HS-27A (cell line): Measurements from ENCODE around the gene OST4.
"Not testable (repeated sequence)": the region's sequence is repeated elsewhere in the genome, so short reads cannot be mapped to it uniquely, and the experiment has no call there.

Experiments
- DNase-seq: peaks from one replicate; pipeline ENCODE4 v3.0.0-alpha.2; 2012; ENCODE audit warnings: low read depth, missing footprints

OST4 gene

GRCh38 chr2:27078267-27079194, 7.1 kb upstream of the OST4 start, which contains the start of gene EMILIN1:
EMILIN1 (plus strand) TSS chr2:27078615; CDS start chr2:27079066, 451 bp downstream.
- DNase-seq = no peak

- no peak for DNase-seq
Measured at GRCh38 chr2:27077231-27077630, 5.8 kb upstream of the OST4 start.

DNA sequence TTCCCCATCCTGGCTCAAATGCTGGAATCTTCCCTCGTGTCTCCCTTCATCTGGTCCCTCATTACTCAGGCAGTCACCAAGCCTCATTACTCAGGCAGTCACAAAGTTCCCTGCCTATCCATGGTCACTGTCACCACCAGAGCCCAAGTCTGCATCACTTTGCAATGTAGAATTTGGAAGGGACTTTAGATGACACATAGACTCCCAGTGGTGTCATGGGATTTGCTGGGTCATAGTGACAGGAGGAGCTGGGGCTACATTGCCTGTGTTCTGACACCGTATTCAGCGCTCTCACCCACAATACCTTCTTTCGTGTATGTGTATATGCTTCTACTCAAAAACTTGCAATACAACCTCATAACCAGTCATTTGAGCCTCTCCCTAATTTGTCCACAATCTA, 4.9 kb upstream of the OST4 start:
- no peak for DNase-seq

GRCh38 chr2:27075566-27075871, 4.1 kb upstream of the OST4 start:
- DNase-seq = not testable (repeated sequence)

- no peak for DNase-seq
Measured at GRCh38 chr2:27074738-27075565, 3.5 kb upstream of the OST4 start.

DNA sequence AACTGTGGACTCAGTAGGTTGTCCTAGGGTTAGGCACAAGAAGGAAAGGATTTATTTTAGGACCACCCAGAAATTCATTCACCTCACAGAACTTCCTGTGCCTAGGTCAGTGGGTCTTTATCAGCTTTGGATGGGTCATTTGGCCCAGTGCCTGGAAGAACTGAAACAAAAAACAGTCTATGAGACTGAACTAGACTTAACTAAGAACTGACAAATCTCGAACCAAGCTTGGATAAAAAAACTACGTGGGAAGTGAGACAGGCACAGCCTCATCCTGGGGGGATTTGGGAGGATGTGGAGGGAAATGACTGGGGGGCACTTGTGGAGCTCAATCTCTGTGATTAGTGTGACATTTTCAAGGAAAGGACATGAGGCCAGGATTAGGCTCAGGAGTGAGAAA, 2.3 kb upstream of the OST4 start:
- no peak for DNase-seq

DNA sequence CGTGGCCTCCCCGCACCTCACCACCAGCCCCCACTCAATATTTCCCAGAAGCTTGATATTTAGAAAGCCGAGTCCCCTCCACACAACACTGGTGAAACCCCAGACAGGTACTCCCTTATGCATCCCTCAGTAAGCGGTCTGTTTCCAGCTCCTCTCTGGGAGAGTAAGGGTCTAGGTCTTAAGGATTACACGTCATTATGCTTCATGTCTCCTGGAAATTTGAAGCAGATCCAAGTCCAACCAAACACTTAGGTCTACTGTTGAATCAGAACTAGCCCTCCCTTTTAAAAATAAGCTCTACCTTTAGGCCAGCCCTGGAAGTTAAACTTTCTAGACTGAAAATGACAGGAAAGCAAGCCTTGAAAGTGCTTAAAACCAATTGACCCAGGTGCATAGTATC, 1.5 kb upstream of the OST4 start:
- no peak for DNase-seq

DNA sequence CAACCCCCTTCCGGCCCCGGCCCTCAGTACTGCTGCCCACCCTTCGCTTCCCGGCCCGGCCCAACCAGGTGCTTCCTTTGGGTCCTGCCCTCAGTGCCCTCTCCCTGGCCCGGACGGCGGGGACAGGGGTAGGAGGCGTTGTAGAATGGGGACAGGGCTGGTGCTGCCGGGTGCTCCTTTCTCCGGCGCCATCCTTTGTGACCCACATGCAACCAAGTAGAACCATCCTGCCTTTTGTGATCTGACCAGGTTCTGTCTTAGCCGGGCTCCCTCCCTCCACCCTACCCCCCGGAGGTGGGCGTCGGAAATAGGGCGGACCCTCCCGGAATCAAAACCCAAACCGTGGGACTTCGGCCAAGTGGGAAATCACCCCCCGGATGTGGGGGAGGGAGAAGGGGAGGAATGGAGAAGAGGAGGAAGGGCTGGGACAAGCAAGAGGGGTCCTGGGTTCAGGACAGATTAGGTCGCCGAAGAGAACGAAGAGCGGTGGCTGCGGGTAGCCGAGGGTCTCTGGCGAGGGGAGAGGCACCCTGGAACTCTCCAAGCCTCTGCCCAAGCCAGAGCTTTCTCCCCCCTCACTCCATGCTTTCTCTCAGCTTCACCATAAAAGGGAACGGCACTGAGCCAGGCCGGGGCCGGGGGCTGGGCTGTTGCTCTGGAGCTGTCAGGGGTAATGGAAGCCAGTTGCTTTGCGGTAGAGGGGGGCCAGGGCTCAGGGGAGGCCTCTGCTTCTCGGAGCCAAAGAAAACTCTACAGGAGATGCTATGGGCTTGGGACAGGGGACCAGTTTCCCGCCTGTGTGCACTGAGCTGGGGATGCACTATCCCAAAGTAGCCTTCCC, 756 bp upstream of the OST4 start:
- DNase-seq = no peak

- DNase-seq = no peak
Measured at GRCh38 chr2:27070653-27071276, 689 bp downstream of the OST4 start.

DNA sequence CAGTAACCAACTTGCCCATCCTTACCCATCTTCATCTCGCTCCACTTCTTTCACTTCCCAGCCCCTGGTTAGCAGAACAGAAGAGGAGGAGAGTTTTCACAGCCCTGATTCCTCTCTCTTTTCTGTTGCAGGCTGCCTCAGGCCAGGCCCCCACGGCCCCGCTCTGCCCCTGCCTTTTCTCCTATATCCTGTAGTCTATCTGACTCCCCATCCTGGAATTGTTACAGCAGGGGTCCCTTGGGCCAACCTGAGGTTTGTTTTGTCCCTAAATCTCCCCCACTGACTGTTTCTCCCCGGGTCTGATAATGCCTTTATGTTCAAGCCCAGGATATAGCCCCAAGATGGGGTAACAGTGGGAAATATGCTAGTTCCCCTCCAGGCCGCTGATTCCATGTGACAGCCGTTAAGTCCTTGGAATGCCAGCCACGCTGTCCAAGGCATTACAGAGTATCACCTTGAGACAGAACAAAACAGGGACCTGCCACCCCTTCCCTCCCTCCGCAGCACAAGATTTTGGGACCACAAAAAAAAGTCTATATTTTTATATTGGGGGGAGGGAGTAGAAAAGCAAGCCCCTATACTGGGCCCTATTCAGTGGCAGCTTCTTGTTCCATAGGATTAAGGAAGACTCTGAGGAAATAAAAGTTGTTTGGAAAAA, 1.4 kb downstream of the OST4 start:
- DNase-seq = no peak

DNA sequence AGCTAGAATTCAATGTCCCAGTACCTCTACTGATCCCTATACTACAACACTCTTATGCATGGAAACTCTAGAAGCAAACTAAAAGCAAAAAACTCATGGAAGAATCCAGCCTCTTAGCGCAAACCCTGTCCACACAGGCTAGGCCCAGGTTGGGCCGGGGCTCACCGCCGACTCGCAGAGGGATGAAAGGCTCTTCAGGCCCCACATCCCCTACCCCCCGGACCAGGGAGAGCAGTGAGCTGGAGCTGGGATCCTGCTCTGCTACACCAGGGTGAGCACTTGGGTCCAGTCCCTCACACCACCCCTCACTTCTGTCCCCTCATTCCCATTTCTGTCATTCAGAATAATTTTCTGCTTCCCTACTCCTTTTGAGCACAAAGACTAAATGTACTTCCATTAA, 2.0 kb downstream of the OST4 start:
- DNase-seq = no peak

GRCh38 chr2:27067385-27067784, 4.1 kb downstream of the OST4 start:
- no peak for DNase-seq

- DNase-seq = no peak
Measured at GRCh38 chr2:27065128-27065527, 6.3 kb downstream of the OST4 start.

GRCh38 chr2:27060323-27060722, 11.1 kb downstream of the OST4 start:
- no peak for DNase-seq

- DNase-seq = no peak
Measured at GRCh38 chr2:27059141-27059820, 12.2 kb downstream of the OST4 start.

DNA sequence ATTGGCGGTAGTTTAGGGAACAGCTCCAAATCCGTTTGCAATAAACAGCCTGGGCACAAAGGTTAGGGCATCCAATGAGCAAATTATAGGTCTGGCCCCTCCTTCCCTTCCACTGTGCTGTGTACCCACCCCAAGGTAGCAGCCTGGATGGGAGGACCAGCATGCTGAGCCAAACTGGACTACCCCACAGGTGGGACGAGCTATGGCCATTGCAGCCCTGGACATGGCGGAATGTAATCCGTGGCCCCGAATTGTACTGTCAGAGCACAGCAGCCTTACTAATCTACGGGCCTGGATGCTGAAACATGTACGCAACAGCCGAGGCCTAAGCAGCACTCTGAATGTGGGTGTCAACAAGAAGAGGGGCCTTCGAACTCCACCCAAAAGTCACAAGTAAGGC, 13.2 kb downstream of the OST4 start:
- no peak for DNase-seq

- no peak for DNase-seq
Measured at GRCh38 chr2:27057184-27057583, 14.3 kb downstream of the OST4 start.

DNA sequence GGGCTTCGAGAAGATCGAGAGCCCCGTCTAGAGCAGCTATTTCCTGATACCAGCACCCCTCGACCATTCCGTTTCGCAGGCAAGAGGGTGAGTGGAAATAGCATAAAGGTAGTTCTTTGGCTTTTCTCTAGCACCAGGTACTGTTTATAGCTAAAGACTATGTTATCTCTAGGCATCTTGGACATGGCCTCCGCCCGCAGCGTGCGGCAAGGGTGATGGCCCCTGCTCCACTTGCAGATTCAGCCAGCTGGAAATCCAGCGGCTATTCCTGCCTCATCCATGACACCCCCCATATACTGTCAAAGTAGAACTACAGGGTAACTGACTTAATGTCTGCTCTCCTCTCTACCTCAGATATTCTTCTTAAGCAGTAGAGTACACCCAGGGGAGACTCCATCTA, 16.7 kb downstream of the OST4 start:
- DNase-seq = no peak

DNA sequence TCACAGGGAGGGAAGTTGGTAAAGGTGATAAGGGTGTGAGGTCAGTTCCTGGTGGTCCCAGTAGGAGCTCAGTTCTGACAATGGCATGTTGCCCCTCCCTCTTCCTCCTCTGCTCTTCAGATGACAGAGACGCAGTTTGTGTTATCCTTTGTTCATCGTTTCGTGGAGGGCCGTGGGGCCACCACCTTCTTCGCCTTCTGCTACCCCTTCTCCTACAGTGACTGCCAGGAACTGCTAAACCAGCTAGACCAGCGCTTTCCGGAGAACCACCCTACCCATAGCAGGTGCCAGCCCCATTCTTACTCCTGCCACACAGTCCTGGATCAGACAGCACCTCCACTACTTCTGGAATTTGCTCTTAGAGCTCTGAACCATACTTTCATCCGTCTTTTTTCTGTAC, 17.7 kb downstream of the OST4 start:
- DNase-seq = no peak

DNA sequence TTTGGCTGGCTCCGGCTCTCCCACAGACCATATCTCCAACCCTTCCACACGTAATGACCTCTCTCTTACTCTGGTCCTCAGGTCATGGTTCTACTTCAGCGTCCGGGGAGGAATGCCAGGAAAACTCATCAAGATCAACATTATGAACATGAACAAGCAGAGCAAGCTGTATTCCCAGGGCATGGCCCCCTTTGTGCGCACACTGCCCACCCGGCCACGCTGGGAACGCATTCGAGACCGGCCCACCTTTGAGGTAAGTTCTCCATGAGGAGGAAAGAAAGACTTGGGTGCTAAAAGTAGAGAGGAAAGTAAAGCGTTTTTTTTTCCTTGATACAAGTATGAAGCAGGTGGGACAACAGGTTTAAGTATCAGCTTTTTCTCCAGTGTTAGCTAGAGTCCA, 18.1 kb downstream of the OST4 start:
- DNase-seq = no peak
